Measurements from ENCODE around the gene FRMD8.

FRMD8 gene

DNA sequence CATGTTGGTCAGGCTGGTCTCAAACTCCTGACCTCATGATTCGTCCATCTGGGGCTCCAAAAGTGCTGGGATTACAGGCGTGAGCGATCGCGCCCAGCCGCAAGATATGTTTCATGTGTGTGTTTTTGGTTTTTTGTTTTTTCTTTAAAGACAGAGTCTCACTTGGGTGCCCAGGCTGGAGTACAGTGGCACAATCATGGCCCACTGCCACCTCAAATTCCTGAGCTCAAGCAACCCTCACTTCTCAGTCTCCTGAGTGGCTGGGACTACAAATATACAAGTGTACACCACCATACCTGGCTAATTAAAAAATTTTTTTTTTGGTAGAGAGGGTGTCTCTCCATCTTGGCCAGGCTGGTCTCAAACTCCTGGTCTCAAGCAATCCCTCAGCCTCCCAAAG lies 23.5 kb upstream of the FRMD8 start:
- TF ChIP-seq TCF12 (IDR thresholded peaks at IDR 0.05; ENCODE audit: low read depth) (no peak), CREB1 (IDR thresholded peaks at IDR 0.05; ENCODE audit: low read depth) (no peak)

DNA sequence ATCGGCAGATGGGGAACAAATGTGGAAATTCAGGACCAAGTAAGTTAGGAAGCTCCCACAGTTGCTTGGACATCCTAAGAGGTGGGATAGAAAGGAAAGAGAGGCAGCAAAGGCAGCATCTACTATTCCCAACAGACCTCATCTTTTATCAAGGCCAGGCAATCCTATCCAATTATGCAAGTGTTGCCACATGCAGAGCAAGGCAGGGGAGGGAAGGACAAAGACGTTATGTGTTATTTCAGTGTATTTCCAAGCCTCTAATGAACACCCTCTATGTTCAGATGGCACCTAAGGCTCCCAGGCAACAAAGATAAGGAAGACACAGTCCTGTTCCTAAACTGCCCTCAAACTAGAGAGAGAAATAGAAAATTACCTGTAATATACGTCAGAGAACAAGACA lies 22.7 kb upstream of the FRMD8 start:
- TF ChIP-seq RAD21 (IDR thresholded peaks at IDR 0.05; ENCODE audit: low read depth) (no peak), FOXM1 (IDR thresholded peaks at IDR 0.05; ENCODE audit: borderline replicate concordance, low read depth) (no peak), EP300 (IDR thresholded peaks at IDR 0.05; ENCODE audit: borderline replicate concordance) (no peak), EGR1 (IDR thresholded peaks at IDR 0.05) (no peak), CEBPB (IDR thresholded peaks at IDR 0.05) (no peak), TEAD4 (IDR thresholded peaks at IDR 0.05) (no peak), CREB1 (IDR thresholded peaks at IDR 0.05; ENCODE audit: low read depth) (no peak)
- TF ChIP-seq, protein P1, sequence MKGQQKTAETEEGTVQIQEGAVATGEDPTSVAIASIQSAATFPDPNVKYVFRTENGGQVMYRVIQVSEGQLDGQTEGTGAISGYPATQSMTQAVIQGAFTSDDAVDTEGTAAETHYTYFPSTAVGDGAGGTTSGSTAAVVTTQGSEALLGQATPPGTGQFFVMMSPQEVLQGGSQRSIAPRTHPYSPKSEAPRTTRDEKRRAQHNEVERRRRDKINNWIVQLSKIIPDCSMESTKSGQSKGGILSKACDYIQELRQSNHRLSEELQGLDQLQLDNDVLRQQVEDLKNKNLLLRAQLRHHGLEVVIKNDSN (IDR thresholded peaks at IDR 0.05), result no peak
- TF ChIP-seq, protein P2, sequence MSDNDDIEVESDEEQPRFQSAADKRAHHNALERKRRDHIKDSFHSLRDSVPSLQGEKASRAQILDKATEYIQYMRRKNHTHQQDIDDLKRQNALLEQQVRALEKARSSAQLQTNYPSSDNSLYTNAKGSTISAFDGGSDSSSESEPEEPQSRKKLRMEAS (IDR thresholded peaks at IDR 0.05), result no peak
- TF ChIP-seq, protein P3, sequence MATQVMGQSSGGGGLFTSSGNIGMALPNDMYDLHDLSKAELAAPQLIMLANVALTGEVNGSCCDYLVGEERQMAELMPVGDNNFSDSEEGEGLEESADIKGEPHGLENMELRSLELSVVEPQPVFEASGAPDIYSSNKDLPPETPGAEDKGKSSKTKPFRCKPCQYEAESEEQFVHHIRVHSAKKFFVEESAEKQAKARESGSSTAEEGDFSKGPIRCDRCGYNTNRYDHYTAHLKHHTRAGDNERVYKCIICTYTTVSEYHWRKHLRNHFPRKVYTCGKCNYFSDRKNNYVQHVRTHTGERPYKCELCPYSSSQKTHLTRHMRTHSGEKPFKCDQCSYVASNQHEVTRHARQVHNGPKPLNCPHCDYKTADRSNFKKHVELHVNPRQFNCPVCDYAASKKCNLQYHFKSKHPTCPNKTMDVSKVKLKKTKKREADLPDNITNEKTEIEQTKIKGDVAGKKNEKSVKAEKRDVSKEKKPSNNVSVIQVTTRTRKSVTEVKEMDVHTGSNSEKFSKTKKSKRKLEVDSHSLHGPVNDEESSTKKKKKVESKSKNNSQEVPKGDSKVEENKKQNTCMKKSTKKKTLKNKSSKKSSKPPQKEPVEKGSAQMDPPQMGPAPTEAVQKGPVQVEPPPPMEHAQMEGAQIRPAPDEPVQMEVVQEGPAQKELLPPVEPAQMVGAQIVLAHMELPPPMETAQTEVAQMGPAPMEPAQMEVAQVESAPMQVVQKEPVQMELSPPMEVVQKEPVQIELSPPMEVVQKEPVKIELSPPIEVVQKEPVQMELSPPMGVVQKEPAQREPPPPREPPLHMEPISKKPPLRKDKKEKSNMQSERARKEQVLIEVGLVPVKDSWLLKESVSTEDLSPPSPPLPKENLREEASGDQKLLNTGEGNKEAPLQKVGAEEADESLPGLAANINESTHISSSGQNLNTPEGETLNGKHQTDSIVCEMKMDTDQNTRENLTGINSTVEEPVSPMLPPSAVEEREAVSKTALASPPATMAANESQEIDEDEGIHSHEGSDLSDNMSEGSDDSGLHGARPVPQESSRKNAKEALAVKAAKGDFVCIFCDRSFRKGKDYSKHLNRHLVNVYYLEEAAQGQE (IDR thresholded peaks at IDR 0.05; ENCODE audit: low read depth), result no peak

DNA sequence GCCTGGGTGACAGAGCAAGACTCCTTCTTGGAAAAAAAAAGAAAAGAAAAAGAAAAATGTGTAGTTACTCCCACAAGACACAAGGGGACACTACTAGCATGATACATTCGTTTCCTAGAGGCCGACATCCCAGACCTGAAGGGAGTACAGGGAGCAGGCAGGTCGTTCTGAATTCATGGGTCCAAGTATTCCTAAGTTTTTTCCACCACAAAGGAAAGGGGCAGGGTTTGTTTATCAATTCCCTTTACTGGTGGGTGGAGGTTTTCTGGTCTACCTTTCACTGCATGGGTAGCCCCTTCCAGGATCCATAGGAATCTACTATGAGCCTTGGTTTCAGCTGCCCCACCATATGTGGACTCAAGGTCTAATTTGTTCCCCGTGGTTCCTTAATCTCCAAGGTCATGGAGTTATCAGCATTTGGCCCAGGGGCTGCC lies 20.1 kb upstream of the FRMD8 start:
- TF ChIP-seq RAD21 (IDR thresholded peaks at IDR 0.05; ENCODE audit: low read depth) (peak; percentile 96), YY1 (IDR thresholded peaks at IDR 0.05; ENCODE audit: low read depth) (no peak), TEAD4 (IDR thresholded peaks at IDR 0.05) (0 out of 2 replicates have a peak, but pooled peaks have one; percentile 19), CEBPB (IDR thresholded peaks at IDR 0.05) (no peak), TCF12 (IDR thresholded peaks at IDR 0.05; ENCODE audit: low read depth) (no peak), EGR1 (IDR thresholded peaks at IDR 0.05) (no peak), TAF1 (IDR thresholded peaks at IDR 0.05; ENCODE audit: low read depth) (no peak), EP300 (IDR thresholded peaks at IDR 0.05; ENCODE audit: borderline replicate concordance) (no peak), CREB1 (IDR thresholded peaks at IDR 0.05; ENCODE audit: low read depth) (no peak), NFIC (IDR thresholded peaks at IDR 0.05) (no peak), FOXM1 (IDR thresholded peaks at IDR 0.05; ENCODE audit: borderline replicate concordance, low read depth) (no peak)
- TF ChIP-seq, protein P2 (IDR thresholded peaks at IDR 0.05), result no peak
- TF ChIP-seq, protein P3 (IDR thresholded peaks at IDR 0.05; ENCODE audit: low read depth), result no peak
- TF ChIP-seq, protein P1 (IDR thresholded peaks at IDR 0.05), result no peak

DNA sequence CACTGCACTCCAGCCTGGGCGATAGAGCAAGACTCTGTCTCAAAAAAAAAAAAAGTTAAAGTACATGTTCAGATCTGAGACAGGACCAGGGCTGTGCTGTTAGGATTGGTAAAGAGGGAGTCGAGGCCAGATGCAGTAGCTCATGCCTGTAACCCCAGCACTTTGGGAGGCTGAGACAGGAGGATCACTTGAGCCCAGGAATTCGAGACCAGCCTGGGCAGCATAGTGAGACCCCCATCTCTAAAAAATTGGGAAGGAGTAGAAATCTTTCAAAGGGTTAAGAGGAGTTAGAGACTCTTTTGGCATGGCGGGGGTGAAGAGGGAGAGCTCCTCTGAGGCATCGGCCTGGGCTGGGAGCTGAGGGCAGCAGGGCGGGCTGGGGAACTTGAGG lies 15.8 kb upstream of the FRMD8 start:
- TF ChIP-seq NFIC (IDR thresholded peaks at IDR 0.05) (no peak), RAD21 (IDR thresholded peaks at IDR 0.05; ENCODE audit: low read depth) (no peak), FOXM1 (IDR thresholded peaks at IDR 0.05; ENCODE audit: borderline replicate concordance, low read depth) (no peak), TCF12 (IDR thresholded peaks at IDR 0.05; ENCODE audit: low read depth) (no peak), TAF1 (IDR thresholded peaks at IDR 0.05; ENCODE audit: low read depth) (no peak), EP300 (IDR thresholded peaks at IDR 0.05; ENCODE audit: borderline replicate concordance) (no peak), ZBTB7A (IDR thresholded peaks at IDR 0.05; ENCODE audit: low read depth) (no peak), YY1 (IDR thresholded peaks at IDR 0.05; ENCODE audit: low read depth) (no peak)
- TF ChIP-seq, protein P2 (IDR thresholded peaks at IDR 0.05), result no peak
- TF ChIP-seq, protein P3 (IDR thresholded peaks at IDR 0.05; ENCODE audit: low read depth), result no peak
- TF ChIP-seq, protein P1 (IDR thresholded peaks at IDR 0.05), result no peak
